Posterior cingulate gyrus (tissue), 11 donors: ENCODE results near the gene PDLIM1.
A peak's percentile ranks its signal among the peaks of the same experiment; 100 is the strongest.
"Not testable (repeated sequence)": the region's sequence is repeated elsewhere in the genome, so short reads cannot be mapped to it uniquely, and the experiment has no call there.

ENCODE experiments used
- DNase-seq, 10 donors: peaks; one replicate each; pipeline versions ENCODE4 v3.0.0 to v3.0.0-alpha.2; 2020 to 2021; ENCODE audit warnings: mixed read lengths in 3 of 10
- intact Hi-C: fragments of 100-400 bp; cut with DNase I; formaldehyde crosslinking; loops from one replicate; pipeline ENCODE4 v1.15.1; 2023

PDLIM1 gene

DNA sequence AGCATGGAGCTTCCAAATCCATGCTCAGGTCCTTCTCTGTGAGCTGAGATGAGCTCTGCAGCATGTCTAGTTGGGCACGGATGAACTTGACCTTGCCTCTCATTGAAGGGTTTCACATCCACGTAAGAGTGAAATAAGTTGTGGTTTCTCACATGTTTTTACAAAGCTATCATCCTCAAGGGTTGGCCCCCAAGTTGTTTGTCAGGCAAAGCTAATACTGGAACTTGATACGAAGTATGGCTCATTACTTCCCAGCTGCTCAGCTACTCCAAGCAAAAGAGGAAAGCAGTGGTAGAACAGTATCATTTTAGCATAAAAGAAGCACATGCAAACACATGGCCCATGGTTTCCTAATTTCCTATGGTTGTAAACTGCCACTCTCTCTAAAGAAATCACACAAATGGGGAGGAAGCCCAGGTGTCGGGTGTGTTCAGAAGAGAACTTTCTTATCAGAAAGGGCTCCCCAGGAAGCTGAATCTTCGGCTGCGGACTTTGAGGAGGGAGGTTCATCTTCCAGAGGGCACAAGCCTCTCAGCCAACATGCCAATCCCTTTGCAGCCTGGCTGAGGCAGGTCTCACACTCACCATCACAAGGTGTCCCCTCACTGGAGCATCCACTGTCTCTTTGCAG is 45.3 kb downstream of the PDLIM1 start:
- no peak for DNase-seq
- intact Hi-C loops = loop anchor here (2.0 kb wide), 1 partner anchor 117 kb away; no protein-coding TSS in a partner anchor

DNA sequence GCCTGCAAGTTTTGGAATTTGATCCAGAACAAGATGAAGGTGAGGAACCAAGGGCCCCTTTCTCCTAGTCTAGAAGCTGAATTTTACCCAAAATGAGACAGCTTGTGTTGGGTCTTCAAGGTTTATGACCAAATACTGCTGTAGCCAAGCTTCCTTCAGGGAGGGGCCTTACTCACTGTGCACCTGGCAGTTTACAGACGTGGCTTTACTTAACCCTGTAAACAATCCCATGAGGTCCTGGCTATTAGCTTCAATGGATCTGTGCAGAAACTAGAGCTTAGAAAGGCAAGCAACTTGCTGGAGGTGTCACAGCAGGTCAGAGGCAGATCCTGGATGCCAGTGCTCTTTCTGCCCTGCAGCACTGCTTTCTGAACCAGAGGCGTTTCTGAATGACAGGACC is 46.7 kb downstream of the PDLIM1 start:
- intact Hi-C loops = no loop called here
- no peak for DNase-seq

DNA sequence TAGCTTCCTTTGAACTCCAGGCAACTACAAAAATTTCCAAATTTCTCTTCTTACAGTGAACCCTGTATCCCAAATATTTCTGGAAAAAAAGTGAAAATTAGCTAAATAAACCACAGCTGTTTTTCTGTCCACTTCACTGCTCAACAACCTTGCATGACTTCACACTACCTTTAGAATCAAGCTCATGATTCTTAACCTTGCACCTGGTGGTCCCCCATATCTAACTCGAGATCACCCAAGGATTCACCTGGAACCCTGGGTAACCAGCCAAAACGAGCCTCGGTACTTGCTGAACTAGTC is 47.5 kb downstream of the PDLIM1 start:
- no peak for DNase-seq
- intact Hi-C loops = loop anchor here (1.0 to 2.0 kb wide), 2 partner anchors 60 to 110 kb away; no protein-coding TSS in a partner anchor

DNA sequence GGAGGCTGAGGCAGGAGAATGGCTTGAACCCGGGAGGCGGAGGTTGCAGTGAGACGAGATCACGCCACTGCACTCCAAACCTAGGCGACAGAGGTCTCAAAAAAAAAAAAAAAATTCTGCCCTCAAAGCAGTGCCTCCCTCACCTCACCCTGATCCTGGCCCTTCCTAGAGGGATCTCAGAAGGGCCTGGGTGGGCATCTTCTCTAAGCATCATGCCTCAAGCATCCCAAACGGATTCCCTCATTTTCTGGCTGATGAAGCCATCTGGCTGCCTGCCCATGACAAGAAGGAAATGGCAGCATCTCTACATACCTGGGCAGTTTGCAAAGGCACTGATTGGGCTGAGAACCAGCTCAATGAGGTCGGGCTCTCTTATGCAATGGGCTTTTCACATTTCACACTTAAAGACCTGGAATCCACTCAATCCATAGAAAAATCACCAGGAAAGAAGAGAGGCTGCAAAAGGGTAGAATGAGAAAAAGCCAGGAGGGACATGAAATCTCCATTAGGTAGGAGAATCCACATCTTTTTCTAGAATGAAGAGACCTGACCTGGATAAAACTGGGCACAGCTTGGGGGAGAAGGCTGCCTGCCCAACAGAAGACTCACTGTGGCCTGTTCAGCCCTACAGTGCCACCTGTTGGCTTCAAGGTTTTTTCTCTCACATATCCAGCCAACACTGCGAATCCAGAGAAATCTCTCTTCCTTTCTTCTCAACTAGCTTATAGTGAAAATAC is 48.1 kb downstream of the PDLIM1 start:
- intact Hi-C loops = loop anchor here (1.0 to 2.0 kb wide), 2 partner anchors 59 to 110 kb away; no protein-coding TSS in a partner anchor
- peak in 4 of 10 donors; percentile 20 to 52 (median 42) for DNase-seq

DNA sequence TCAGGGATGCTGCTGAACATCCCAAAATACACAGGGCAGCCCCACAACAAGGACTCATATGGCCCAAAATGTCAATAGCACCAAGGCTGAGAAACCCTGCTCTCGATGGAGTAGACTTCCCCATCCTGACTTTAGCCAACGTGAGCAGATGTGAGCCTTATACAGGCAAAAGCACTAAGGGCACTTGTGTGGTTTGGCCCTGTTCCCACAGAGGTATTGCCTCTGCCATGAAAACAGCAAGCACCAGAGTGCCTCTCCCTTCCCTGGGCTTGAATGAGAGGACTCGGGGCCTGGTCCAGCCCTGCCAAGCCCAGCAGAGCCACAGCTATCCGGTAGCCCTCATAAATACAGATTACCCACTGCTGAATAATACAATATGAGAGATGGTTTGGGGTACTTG is 49.3 kb downstream of the PDLIM1 start:
- intact Hi-C loops = no loop called here
- no peak for DNase-seq

DNA sequence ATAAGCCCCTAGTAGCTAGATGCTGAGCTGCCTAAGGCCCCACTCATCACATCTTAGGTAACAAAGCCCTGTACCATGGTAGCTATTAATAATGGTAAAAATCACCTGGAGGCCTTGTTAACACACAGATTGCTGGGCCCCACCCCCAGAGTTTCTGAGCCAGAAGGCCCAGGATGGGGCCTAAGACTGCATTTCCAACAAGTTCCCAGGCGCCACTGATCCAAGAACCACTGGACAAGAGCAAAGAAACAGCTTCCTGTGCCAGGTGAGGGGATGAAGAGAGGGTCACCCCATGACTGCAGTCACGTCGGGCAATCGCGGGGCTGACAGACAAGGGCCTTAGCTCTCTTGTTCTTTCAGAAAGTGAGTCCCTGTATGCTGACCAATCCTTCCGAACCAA is 50.0 kb downstream of the PDLIM1 start:
- intact Hi-C loops = no loop called here
- no peak for DNase-seq

DNA sequence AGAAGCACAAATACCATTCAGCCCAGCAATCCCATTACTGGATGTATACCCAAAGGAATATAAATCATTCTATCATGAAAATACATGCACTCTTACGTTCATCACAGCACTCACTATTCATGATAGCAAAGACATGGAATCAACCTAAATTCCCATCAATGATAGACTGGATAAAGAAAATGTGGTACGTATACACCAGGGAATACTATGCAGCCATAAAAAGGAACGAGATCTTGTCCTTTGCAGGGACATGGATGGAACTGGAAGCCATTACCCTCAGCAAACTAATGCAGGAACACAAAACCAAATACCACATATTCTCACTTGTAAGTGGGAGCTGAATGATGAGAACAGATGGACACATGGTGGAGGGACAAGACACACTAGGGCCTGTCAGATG is 50.7 kb downstream of the PDLIM1 start:
- DNase-seq, intact Hi-C loops: not testable (repeated sequence)

DNA sequence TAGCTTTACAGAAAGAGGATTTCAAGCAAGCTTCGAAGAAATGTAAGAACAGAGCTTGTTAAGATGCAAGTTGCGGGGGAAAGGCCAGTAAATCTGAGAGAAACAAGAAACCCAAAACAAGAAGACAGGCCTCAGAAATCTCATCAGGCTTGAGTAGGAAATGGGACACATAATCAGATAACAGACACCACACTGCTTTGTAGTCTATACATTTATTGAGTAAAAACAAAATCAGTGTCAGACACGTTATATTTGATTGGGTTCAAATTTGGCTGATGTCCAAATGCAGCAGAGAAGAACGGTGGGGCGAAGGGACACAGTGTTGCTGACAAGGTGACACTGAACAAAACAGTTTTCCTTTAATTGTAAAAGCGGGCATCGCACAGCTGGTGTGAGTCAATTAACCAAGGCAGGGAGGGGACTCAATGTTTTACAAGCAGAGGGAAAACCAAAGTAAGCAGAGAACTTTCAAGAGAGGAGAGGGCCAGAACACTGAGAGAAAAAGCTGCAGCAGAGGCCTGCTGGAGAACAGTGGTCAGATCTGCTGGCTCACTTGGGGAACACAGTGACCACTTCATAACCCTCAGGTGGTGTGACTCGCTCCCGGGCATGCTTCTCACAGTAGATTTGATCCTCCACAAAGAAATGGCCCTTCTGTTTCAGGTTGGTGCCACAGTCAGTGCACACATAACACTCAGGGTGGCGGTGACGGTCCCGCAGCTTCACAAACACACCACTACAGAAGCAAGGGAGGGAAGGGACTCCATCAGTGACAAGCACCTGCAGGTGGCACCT is 53.2 kb downstream of the PDLIM1 start:
- intact Hi-C loops = no loop called here
- DNase-seq = no peak

DNA sequence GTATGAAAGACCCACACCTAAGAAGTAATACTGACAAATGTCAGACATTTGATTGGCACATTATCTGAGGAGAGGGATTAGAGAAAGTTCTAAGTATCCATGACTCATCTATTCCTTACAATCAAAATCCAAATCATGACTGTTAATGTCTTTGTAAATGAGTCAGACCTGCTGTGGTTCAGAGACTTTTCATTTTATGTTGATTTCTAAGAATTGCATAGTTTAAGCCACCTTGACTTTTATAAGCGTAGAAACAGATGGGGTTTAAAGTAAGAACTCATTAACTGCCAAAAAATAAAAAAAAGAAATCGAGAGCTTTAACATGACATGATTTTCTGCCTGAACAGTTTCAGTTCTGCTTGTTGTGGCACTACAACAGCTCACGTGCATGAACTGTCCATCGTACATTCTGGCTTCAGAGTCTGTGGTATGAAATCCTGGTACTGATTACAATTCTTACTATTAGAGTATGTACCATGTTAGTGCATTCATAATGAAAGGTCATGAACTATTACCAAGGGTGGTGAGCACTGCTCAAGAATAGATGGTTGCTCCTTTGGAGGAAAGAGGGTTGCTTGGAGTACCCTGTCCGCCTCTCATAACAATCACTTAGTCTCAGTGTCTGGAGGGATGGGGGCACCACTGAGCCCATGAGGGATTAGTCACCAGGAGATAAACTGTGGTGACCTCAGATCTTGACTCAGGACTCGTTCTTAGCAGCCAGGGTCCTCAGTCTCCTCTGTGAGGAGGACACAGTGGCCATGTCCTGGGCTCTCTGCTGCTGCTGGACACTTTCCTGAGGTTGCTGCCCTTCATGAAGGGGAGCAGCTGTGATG is 54.5 kb downstream of the PDLIM1 start:
- no peak for DNase-seq
- intact Hi-C loops = no loop called here

DNA sequence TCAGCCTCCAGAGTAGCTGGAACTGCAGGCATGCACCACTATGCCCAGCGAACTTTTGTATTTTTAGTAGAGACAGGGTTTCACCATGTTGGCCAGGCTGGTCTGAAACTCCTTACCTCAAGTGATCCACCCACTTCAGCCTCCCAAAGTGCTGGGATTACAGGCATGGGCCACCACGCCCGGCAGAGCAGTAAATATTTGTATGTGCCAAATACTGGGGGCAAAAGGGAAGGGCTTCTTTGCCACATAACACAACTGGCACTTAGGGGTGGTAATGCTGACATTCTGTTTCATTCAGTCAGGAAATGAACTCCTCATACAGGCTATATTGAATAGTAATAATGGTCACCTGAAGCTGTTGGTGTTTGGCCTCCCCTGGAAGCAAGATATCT is 55.1 kb downstream of the PDLIM1 start:
- intact Hi-C loops = no loop called here
- DNase-seq = no peak

DNA sequence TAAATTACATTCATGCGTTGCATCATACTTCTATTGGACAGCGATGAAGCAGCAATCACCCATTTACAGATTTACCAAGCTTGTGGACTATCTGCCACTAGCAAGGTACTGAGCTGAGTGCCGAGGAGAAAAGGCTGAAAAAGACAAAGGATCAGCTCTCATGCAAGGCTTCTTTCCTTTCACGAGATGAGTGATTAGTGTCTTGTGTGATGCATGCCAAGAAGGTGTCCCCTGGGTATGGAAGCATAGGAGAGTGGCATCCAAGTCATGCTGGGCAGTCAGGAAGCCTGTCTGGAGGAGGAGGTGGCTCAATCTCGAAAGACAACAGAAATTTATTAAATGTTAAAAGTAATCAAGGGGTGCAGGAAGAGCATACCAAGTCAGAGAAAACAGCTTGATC is 55.9 kb downstream of the PDLIM1 start:
- no peak for DNase-seq
- intact Hi-C loops = no loop called here

DNA sequence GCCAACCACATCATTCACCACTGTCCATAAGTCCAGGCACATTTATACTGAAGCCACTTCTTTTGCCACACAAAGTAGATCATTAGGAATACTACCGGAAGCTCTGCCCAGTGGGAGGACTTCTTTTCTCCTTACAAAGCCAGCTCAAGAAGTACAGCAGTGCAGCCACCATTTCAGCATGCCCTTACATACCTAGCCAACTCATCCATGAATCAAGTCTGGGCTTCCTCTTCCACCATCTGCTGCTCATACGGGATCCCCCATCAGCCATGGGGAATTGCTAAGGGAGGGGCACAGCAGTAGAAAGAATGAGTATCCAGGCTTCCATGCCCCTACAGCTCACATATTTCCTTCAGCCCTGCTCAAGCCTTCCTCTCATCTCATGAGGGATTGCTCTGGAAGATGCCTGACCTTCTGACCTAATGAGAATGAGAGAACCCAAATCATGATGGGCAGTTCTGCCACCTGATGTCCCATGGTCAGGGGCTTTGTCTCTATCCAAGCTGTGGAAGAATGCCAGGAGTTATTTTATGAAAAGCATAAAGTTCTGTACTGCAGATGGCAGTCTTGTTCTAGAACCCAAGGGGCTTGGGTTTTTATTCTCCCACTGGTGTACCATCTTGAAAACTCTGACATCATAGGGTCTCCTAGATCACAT is 57.3 kb downstream of the PDLIM1 start:
- intact Hi-C loops = no loop called here
- DNase-seq = no peak

DNA sequence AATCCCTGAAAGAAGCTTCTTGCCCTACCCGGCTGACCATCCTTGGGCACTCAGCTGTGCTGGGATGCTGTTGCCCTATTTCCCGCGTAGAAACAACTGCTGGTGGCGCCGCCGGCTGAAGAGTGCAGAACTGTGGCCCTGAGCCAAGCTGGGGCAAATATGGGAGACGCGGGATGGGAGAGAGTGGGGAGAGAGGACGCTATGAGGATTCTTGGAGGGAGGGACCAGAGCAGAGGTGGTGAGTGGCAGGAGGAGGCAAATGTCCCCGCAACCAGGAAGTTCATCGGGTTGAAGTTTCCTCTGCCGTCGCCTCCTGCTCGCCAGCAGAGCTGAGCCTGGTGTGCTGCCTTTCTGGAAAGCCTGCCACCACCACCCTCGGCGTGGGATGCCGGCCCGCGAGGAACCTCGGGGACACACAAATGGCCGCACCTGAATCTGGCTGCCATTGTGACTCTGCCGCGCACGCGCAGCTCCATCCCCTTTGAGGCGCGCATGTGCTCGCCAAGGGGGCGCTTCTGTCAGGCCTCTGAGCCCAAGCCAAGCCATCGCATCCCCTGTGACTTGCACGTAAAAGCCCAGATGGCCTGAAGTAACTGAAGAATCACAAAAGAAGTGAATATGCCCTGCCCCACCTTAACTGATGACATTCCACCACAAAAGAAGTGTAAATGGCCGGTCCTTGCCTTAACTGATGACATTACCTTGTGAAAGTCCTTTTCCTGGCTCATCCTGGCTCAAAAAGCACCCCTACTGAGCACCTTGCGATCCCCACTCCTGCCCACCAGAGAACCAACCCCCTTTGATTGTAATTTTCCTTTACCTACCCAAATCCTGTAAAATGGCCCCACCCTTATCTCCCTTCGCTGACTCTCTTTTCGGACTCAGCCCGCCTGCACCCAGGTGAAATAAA is 59.9 kb downstream of the PDLIM1 start:
- intact Hi-C loops = not testable (repeated sequence)
- DNase-seq = peak in 9 of 10 donors; percentile 30 to 92 (median 54)

DNA sequence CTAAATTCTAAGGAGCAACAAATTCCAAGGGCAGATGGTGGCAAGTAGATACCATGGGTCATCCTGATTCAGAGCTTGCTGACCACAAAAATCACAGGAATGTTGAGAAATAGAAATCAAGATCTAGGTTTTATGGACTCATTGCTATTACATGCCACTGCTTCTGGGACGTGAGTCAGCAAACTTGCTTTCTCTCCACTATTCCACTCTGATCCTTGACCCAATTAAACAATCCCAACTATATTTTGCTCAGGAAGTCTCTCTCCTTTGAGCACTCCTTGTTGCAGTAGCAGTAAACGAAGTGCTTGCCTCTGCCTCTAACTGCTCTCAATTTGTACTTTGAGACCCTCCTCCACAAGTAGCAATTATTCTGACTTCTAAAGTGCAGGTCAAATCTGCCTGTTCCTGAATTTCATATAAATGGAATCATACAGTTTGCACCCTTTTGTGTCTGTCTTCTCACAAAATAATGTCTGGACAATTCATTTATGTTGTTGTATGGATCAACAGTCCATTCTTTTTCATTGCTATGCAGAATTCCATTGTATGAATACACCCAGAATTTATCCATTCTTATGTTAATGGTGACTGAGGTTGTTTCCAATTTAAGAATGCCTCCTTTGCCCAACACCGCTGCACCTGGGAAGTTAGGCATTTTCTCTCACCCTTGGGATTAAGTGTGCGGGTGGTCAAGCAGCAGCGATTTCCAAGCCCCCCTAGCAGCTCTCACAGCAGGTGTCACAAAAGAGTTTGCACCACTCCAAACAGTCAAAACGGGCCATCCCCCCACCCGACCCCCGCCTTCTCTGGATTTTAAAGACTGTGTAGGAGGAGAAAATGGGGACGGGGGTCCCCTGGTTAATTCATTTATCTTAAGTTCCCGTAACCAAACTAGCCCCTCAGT is 60.8 kb downstream of the PDLIM1 start:
- intact Hi-C loops = no loop called here
- DNase-seq = no peak

DNA sequence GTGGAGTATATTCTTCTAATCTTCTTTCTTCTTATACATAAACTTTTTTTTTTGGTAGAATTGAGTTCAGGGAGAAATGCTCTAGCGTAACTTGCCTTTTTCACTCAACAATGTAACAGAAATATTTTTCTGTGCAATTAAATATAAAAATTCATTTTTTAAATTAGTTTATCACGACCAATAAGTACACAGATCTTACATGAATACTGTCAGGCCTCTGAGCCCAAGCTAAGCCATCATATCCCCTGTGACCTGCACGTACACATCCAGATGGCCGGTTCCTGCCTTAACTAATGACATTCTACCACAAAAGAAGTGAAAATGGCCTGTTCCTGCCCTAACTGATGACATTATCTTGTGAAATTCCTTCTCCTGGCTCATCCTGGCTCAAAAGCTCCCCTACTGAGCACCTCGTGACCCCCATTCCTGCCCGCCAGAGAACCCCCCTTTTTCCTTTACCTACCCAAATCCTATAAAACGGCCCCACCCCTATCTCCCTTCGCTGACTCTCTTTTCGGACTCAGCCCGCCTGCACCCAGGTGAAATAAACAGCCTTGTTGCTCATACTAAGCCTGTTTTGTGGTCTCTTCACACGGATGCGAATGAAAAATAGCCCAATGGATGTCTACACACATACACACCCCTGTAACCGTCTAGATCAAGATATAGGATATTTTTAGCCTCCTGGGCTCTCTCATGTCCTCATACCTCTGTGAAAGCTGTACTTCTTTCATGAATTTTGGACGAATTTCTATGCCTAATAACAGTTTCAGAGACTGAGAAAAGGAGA is 61.7 kb downstream of the PDLIM1 start:
- DNase-seq, intact Hi-C loops: not testable (repeated sequence)

DNA sequence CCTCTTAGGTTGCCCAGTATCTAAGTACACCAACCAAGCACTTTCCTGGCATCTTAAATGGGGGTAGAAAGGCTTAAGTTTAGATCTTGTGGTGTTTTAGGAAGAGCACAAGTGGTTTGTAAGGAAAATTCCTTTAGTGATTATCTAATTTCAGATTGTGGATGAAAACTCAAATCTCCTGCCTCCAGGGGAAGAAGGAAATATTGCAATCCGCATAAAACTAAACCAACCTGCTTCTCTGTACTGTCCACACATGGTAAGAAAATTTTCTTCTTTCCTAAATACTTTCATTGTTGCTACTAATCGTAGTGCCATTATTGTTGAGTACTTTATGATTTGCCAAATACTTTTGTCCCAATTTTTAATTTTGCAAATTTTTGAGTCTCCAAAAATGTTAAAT is 65.7 kb downstream of the PDLIM1 start:
- DNase-seq = no peak
- intact Hi-C loops = no loop called here

DNA sequence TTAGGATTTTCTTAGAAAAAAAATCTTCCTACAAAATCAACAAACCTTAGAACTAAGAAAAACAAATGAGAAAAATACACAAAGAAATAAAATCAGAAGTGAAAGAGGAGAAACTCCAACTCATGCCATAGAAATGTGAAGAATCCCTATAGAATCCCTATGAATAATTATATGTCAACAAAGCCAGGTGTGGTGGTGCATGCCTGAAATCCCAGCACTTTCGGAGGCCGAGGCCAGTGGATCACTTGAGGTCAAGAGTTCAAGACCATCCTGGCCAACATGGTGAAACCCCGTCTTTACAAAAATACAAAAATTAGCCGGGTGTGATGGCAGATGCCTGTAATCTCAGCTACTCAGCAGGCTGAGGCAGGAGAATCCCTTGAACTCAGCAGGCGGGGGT is 69.7 kb downstream of the PDLIM1 start:
- intact Hi-C loops = no loop called here
- DNase-seq = no peak
